HEK293T (cell line): ENCODE measurements around the gene HELZ.

Experiments
- ELF4 ChIP-seq: fragments of 450-650 bp; IDR thresholded peaks from 2 replicates; pipeline ENCODE4 v1.6.1; 2017; ENCODE audit warnings: antibody characterized with exemption
- FOXA1 ChIP-seq: fragments of 450-650 bp; IDR thresholded peaks from 2 replicates; pipeline ENCODE4 v1.6.1; 2016; ENCODE audit warnings: mild to moderate bottlenecking
- FOXK2 ChIP-seq: fragments of 450-650 bp; IDR thresholded peaks from 2 replicates; pipeline ENCODE4 v1.6.1; 2016; ENCODE audit warnings: mild to moderate bottlenecking
- FOXM1 ChIP-seq: fragments of 450-650 bp; IDR thresholded peaks from 2 replicates; pipeline ENCODE4 v1.6.1; 2017; ENCODE audit warnings: mild to moderate bottlenecking, borderline replicate concordance
- HDGF ChIP-seq: fragments of 450-650 bp; IDR thresholded peaks from 2 replicates; pipeline ENCODE4 v1.6.1; 2017; ENCODE audit warnings: antibody characterized with exemption, borderline replicate concordance
- L3MBTL2 ChIP-seq: fragments of 450-650 bp; conservative IDR thresholded peaks from 2 replicates; pipeline ENCODE4 v1.6.1; 2016; ENCODE audit warnings: mild to moderate bottlenecking
- NFRKB ChIP-seq: fragments of 450-650 bp; IDR thresholded peaks from 2 replicates; pipeline ENCODE4 v1.6.1; 2016; ENCODE audit warnings: mild to moderate bottlenecking, moderate library complexity
- SP1 ChIP-seq: fragments of 450-650 bp; IDR thresholded peaks from 2 replicates; pipeline ENCODE4 v1.6.1; 2017
- SUZ12 ChIP-seq: fragments of 450-650 bp; IDR thresholded peaks from 2 replicates; pipeline ENCODE4 v1.6.1; 2016; ENCODE audit warnings: mild to moderate bottlenecking
- ZNF384 ChIP-seq: fragments of 450-650 bp; IDR thresholded peaks from 2 replicates; pipeline ENCODE4 v1.6.1; 2016

DNA sequence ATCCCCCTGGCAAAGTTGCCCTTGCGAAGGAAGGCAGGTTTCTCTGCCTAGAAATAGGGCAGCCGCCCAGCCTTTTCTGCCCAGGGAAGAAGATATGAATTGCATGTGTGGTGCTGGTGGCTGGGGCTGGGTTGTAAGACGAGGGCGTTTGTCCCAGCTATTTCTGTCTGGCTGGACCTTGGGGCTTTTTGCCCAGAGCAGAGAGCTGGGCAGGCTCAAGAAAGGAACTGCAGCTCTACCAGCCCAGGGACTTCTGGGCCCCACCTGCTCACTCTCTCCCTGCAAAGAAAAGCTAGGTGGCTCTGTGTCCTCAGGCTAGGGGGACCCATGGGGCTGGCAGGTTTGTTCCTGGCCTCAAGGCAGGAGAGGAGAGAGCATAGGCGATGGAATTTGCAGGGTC lies 200.1 kb downstream of the HELZ start:
- no peak for TF ChIP-seq L3MBTL2
- TF ChIP-seq FOXK2, result no peak
- TF ChIP-seq SP1, result no peak
- no peak for TF ChIP-seq FOXM1
- TF ChIP-seq ELF4, result no peak
- no peak for TF ChIP-seq SUZ12
- TF ChIP-seq ZNF384, result no peak
- TF ChIP-seq HDGF, result no peak
- no peak for TF ChIP-seq FOXA1
- no peak for TF ChIP-seq NFRKB
